Right lobe of liver (tissue), 4 donors: Measurements from ENCODE around the gene SGCB.

ENCODE experiments used
- CTCF ChIP-seq, 4 donors: fragments of 200-600 bp in 3 of 4; fragments of 450-650 bp in 1 of 4; IDR thresholded peaks; one replicate each; pipeline versions ENCODE4 v1.5.1 to v1.8.0; 2016 to 2022; ENCODE audit warnings: antibody characterized with exemption in 4 of 4, mild to moderate bottlenecking in 2 of 4
- POLR2A ChIP-seq: fragments of 450-650 bp; IDR thresholded peaks from one replicate; pipeline ENCODE4 v1.6.1; 2017; ENCODE audit warnings: antibody characterized with exemption, mild to moderate bottlenecking
- donor health status: DM: no; HTN: no; CAD: no.
- donor health status: DM: no; HTN: no; CAD: no.
- donor health status: DM: no; HTN: yes; CAD: no.

GRCh38 chr4:52052475-52052780, 14.3 kb upstream of the SGCB start:
- no peak for TF ChIP-seq CTCF (IDR thresholded peaks at IDR 0.05)
- no peak for TF ChIP-seq POLR2A
